GM19351 (cell line): ENCODE measurements around the gene PNP.
"Not testable (repeated sequence)": the region's sequence is repeated elsewhere in the genome, so short reads cannot be mapped to it uniquely, and the experiment has no call there.

Experiments used
- ATAC-seq: cut with Tn5 transposase; IDR thresholded peaks from one replicate; pipeline ENCODE4 v1.9.1; 2021; ENCODE audit warnings: mild to moderate bottlenecking, moderate library complexity; ENCODE audit not compliant: unreplicated experiment

PNP gene

DNA sequence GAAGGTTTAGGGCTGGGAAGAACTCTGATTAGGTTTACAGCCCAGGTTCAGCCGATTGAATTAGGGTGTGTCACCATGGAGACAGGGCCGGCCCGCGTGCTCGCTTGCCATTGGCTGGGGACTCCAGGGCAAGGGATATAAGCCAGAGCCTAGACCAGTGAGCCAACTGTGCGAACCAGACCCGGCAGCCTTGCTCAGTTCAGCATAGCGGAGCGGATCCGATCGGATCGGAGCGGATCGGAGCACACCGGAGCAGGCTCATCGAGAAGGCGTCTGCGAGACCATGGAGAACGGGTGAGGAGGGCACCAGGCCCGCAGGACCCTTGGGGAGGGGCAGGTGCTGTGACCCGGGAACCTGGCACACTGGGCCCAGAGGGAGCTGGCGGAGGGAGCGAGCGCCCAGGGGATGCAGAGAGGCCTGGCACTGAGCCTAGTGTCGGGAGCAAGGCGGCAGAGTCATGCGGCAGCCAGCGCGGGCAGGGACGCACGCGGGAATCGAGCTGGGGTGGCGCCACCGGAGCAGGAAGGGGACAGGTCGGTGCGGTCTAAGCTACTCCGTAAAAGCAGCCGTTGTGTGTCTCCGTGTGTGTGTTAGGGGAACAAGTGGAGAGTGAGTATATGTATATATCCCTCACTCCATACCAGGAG lies at the start of gene PNP:
PNP (plus strand) TSS at position 165 of the 648 bp plus-strand sequence; CDS start at position 284, 119 bp downstream.
- ATAC-seq: peak; percentile 93

DNA sequence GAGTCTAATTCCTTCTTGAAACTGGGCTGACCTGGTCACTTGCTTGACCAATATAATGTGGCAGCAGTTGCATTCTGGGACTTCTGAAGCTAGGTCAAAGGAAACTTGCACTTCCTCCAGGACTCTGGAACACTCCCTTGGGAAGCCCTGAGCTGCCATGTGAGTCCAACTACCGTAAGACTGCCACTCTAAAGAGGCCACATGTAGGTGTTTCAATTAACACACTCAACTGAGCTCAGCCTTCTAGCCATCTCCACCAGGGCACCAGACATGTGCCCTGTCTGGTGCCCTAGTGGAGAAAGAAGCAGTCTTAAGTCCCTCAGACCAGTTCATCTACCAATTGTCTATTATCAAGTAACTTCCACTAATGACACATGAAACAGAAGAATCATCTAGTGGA lies 49.8 kb upstream of the PNP start:
- no peak for ATAC-seq

GRCh38 chr14:20421267-20421666 lies 47.9 kb upstream of the PNP start:
- no peak for ATAC-seq

GRCh38 chr14:20422886-20423285 lies 46.3 kb upstream of the PNP start:
- ATAC-seq: no peak

DNA sequence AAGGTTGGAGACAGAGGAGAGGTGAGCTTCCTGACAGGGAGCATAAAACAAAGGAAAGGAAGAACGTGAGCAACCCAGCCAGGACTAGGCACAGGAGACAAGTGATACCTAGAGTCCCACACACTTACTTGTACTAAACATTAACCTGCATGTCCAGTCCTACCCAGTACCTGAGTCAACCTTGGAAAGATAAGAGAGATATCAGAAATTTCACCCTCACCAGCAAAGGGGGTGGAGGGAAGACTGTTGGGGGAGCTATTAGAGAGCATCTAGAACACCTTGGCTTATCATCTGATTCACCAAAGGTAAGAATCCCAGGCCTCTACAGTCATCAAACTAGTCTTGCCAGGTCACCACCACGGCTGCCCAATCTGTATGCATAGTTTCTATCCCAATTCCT lies 44.4 kb upstream of the PNP start:
- ATAC-seq: no peak

DNA sequence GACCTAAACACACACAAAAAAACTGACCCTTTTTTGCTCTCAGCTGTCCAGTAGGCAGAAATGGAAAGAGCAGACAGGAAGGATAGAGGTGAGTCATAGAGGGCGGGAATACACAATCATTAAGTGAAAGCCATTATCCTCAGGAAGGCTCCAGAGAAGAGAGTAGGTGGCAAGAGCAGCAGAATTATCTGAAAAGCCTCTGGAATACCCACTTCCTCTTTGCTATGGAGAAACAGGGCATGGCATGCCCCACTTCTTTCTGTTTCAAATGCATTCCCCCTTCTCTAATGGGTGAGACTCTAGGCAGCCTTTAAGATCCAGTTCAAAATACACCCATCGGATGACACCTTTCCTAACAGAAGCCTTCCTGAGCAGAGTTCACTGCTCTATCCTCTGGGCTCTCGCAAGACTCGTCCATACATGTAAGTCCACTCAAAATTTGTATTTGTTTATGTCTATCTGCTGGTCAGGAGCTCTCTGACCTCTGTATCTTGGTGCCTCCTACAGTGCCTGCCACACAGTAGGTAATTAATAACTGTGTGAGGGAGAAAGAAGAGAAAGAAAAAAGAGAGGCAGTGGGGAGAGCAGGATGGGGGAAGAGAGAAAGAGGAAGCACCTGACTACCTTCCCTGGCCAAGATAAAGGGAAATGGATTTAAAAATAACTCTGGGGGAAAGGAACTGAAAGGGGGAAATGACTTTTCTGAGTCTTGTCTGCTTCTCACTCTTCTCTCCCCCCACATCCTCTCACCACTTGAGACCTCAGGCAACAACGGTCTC lies 41.8 kb upstream of the PNP start:
- ATAC-seq: peak; percentile 88

- ATAC-seq: peak; percentile 40
Measured at GRCh38 chr14:20428010-20428365, 41.2 kb upstream of the PNP start.

DNA sequence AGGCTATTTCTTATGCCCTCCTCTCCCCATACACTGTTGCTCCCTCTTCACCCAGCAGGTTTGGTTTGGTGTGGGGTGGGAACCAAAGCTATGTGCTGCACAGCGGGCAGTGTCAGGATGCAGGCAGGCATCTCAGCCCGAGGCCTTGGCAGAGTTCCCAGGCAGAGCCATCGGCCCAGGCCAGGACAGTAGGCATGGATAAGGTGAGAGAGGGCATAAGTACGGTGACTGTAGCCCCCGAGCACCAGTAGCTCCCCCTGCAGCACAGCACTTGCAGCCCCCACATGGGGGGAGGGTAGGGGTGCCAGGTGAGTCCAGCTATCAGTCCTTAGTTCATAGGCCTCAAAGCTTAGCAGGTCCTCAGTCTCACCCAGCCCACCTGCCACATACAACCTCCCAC lies 40.4 kb upstream of the PNP start:
- no peak for ATAC-seq

- no peak for ATAC-seq
Measured at GRCh38 chr14:20429801-20430669, 39.2 kb upstream of the PNP start.

- no peak for ATAC-seq
Measured at GRCh38 chr14:20434701-20435581, 34.3 kb upstream of the PNP start.

- ATAC-seq: no peak
Measured at GRCh38 chr14:20435582-20436362, 33.4 kb upstream of the PNP start, which contains the start of gene KLHL33. Gene KLHL33, minus strand, starts transcription at chr14:20436166. Its CDS starts 355 bp downstream, at chr14:20435811.

DNA sequence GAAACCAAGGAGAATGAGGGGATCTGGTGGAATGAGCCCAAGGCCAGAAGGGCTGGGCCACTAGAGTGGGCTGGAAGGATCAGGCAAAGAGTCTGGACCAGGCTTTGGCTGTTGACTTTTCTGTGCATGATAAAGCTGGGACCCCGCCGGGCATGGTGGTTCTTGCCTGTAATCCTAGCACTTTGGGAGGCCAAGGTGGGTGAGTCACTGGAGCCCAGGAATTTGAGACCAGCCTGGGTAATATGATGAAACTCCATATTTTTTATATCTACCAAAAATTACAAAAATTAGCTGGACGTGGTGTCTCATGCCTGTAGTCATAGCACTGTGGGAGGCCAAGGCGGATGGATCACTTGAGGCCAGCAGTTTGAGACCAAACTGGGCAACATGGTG lies 32.8 kb upstream of the PNP start:
- no peak for ATAC-seq

DNA sequence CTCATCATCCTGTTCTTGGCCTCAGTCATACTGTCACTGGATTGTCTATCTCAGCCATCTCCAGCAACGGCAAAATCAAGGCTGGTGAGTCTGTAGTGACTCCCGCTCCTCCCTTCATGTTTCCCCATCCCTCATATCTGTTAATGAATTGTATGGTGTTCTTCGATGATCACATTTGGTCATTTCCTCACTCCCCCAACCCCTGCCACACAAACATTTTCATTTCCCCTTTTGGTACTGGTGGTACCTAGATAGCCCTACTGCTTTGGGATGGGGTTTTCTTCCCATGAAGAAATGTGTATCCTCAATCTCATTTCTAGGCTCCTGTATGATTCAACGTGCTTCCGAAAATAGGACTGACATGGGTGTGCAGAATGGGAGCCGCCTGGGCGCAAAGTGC lies 30.5 kb upstream of the PNP start:
- ATAC-seq: no peak

- no peak for ATAC-seq
Measured at GRCh38 chr14:20440465-20440864, 28.7 kb upstream of the PNP start.

DNA sequence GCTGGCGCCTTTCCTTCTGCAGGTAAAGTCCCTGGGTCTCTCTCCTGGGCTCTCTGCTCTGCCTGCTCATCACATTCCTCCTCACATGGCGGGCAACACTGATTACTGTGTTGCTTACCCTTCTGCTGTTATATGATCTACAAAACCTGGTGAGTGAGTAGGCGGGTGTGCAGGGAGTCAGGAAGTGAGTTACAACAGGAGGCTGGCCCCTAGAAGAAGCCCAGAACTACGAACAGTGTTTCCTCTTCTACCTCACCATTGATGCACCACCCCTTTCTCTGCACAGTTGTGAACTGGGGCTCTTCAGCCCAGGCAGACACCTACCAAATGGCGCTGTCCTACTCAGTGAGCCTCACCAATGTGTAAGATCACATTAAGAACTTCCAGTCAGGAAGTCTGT lies 28.3 kb upstream of the PNP start:
- no peak for ATAC-seq

DNA sequence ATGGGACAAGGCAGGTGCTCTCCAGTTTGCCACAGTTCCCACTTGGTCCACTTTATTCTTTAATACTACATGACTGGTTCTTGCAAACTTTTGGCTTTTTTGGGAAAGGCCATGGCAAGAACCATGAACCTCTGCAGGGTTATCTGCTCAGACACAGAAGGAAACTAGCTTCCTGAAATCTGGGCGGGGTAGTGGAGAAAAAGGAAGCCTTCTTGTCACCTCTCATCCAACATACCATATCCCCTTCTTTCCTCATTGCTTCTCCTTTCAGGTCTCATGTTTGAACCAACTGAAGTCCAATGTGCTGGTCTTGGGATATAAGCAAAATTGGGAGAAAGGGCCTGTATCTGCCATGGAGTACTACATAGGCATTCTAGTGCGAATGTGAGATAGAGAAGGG lies 27.7 kb upstream of the PNP start:
- ATAC-seq: no peak

- not testable (repeated sequence) for ATAC-seq
Measured at GRCh38 chr14:20443650-20444049, 25.6 kb upstream of the PNP start.

GRCh38 chr14:20446889-20447288 lies 22.3 kb upstream of the PNP start:
- ATAC-seq: no peak

DNA sequence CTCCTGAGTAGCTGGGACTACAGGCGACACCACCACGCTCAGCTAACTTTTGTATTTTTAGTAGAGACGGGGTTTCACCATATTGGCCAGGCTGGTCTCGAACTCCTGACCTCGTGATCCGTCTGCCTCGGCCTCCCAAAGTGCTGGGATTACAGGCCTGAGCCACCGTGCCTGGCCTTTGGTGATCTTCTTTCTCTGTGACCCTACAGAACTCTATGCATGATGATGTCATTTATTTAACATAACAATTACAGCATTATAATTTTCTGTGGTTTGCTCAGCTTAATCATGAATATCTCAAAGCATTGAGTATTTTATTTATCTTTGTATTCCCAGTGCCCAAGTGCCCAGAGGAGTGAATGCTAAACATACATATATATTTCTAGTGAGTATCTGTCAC lies 16.4 kb upstream of the PNP start:
- ATAC-seq: not testable (repeated sequence)
